DMS 273 (cell line): ENCODE data around the gene ADORA3.

Experiments used
- DNase-seq: peaks from one replicate; lab custom pipeline; 2025; ENCODE audit not compliant: unreplicated experiment; lab: John Stamatoyannopoulos, UW

The ADORA3 gene

DNA sequence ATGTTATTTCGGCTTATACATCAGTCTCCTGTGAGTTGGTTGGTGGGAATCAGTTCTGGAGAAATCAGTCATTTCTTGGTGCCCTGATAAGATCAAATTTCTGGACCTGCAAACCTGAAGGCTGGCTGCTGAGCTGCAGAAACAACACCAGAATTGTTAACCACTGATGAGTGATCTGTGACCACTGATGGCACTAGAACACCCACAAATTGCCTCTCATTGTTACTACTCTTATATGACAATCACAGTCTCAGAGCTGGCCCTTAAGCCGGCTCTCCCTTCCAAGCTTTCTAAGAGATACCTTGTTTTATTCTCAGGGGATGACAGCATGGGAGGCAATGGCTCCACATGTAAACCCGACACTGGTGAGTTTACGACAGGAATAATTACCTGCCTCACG, 27.7 kb downstream of the ADORA3 start:
- no peak for DNase-seq

DNA sequence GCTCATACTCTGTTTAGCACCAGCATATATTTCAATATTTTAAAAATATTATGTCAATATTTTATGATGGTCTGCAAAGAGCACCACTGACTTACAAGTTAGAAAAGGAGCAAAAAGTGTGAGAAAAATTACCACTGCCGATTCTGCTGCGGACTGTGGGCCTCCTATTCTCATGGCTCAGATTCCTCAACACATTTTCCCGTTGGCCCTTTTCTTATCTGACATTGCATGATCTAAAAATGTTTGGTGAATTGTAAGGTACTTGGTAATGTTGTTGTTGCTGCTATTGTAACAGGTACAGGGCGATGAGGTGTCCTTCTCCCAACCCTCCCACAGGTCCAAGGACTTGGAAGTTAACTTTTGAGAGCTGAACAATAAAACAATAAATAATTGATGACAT, 28.9 kb downstream of the ADORA3 start:
- no peak for DNase-seq

DNA sequence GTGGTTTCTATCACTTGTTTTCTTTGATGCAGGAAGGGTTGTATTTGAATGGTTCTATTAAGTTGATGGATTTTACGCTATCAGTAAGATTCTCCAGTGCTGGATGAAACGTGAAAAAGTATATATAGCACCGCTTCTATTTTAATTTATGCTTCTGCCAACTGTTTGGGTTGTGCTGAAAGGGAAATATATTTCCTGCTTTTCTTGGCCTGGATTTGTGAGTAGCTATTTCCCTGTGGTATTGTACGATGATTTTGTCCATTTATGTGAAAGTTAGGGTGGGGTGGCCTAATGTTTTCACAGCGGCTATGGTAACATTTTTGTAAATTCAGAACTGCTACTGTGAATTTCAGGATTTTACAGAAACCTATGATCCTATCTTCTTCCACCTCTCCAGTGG, 29.3 kb downstream of the ADORA3 start:
- DNase-seq, result no peak

DNA sequence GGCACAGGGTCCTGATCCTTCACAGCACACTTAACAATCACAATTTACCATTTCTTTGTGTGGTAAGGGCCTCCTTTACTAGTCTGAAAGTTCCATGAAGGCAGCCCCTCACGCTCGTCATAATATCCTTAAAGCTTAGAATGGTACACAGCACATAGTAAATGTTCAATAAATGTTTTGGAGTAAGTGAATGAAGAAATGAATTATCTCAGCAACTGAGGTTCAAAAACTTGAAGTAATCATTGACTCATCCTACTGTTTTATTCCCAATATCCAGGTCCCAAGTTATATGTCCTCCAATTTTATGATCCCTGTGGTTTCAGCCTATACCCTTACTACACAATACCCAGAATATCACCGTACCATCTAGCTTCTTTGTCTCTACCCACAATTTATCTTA, 31.9 kb downstream of the ADORA3 start:
- no peak for DNase-seq

DNA sequence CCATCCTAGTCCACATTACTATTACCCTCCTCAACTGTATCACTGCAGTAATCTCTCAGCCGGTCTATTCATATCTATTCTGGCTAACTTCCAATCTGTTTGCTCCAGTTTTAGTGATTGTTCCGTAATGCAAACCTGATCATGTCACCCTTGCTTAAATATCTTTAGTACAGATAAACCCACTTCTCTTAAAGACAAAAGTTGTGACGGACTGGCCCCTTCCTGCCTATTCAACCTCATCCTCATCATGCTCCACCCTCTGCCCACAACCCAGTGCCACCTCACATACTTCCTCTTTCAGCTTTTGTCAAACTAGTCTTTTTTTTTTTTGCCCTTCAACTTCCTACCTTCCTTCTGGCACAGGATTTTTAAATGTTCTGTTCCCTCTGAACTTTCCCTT, 32.4 kb downstream of the ADORA3 start:
- DNase-seq, result no peak

DNA sequence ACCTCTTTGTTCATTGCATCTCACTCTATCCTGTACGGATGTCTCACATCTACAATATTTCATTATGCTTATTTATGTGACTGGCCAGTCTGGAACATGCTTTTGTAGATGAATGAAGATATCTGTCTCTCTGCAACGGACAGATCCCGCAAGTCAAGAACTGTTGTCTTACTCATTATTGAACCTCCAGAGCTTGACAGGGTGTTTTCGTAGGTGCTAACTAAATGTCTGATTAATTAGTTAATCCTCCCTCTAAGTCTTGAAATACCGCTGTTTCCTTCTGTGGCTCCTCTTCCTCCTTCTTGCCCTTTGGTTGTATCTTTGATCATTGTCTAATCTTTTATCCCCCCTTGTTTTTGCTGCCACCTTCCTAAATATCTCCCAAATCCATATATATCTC, 32.8 kb downstream of the ADORA3 start:
- no peak for DNase-seq

DNA sequence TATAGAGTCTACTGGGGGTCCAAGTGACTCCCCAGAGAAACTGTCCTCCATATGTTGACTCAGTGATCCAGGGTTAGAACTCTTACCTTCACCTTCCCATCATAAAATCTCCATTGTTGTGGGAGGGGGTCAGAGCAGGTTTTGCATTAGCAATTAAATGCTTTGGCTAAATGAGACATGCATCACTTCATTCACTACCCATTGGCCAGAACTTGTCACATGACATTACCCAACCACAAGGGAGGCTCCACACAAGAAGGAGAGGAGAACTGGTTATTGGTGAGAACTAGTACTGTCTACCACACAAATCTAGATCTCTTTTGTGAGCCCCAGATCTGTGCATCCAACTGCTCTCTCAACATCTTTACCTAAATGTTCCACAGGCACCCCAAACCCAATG, 33.9 kb downstream of the ADORA3 start:
- no peak for DNase-seq

DNA sequence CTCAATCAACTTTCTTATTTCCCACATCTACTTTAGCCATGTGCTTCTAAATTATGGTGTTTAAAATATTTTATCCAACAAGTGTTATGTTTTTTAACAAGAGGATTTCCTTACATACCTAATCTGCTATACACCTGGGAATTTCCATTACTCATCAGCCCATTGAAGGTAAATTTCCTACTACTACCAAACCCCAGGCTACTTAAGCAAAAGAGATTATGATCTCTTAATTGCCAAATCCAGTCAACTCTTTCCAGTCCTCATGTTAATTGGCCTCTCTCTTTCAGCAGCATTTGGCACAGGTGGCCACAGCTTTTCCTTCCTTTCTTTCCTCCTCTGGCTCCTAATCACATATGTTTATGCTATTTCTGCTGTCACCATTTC, 34.7 kb downstream of the ADORA3 start:
- peak; percentile 9 for DNase-seq

DNA sequence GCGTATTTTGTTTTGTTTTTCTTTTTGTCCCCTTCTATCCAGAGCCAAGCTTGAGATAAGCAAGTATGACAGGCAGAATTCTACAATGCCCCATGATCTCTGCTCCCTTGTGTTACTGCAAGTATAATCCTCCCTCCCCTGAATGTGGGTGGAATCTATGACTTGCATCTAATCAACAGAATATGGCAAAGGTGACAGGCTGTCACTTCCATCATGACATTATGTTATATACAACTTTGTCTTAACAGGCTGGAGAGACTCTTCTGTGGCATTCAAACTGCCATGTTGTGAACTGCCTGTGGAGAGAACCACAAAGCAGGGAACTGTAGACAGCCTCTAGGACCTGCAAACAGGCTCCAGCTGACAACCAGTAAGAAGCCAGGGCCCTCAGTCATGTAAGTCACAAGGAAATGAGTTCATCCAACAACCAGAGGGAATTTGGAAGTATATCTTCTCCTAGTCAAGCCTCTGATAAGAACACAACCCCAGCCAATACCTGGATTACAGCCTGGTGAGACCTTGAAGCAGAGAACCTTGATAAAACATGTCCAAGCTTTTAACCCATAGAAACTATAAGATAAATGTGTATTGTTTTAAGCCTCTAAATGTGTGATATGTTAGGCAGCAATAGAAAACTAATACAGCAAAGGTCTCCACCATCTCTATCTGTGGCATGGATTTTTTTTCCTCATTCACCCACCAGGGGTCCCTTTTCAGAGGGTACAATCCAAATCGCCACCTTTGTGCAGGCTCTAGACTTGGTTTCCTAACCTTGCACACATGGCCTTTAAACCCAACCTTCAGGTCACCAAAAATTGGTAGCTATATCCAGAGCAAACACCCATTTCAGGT, 35.3 kb downstream of the ADORA3 start:
- peak; percentile 8 for DNase-seq

DNA sequence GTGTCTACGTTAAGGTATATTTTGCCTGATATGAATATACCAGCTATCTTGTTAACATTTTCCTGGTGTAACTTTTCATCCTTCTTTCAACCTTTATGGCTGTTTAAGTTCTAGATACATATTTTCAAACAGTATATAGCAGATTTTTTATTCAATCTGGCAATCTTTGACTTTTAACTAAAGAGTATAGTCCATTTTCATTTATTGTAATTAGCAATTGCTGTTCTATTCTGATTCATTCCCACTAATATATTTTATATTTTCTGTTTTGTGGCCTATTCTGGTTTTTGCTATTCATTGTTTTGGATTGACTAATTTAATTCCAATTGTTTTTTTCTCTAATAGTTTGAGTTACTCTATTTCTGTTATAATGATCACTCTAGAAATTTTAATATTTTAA, 37.0 kb downstream of the ADORA3 start:
- no peak for DNase-seq

DNA sequence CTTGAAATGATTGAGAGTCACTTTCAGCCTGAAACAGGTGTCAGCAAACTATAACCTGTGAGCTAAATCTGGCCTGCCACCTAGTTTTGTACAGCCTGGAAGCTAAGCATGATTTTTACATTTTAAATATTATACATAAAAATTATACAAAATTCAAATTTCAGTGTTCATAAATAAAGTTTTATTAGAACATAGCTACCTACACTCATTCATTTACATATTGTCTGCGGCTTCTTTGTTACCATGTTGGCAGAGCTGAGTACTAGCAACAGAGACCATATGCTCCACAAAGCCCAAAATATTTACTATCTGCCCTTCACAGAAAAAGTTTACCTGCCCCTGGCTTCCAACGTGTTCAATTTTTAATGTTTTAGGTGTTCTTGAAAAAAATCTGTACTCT, 37.7 kb downstream of the ADORA3 start:
- no peak for DNase-seq

DNA sequence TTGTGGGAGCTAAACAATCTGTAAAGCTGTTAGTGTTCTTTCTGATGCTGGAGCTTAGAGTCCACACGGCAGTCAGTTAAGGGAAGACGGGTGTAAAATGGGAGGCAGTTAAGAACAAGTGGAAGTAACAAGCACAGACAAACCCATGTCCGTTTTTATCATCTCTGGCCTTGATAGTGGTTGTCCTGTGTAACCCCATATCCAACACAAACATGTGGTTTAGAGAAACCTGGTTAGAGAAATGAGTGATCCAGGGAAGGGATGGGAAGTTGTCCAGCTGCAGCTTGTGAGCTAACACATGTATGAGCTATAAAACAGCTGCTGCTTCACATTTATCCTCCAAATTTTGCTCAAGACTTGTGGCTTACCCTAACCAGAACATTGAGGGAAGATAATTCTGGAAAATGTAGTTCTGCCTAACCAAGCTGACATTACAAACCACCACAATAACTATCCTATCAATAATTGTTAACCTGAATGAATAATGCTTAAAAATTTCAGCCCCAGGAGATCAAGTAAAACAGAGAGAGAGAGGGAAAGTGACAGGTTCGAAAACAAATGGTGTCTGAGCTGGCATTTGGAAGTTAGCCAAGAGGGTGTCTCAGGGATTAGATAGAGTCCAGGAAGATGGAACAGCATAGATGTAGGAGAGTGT, 40.3 kb downstream of the ADORA3 start:
- DNase-seq, result peak; percentile 38

DNA sequence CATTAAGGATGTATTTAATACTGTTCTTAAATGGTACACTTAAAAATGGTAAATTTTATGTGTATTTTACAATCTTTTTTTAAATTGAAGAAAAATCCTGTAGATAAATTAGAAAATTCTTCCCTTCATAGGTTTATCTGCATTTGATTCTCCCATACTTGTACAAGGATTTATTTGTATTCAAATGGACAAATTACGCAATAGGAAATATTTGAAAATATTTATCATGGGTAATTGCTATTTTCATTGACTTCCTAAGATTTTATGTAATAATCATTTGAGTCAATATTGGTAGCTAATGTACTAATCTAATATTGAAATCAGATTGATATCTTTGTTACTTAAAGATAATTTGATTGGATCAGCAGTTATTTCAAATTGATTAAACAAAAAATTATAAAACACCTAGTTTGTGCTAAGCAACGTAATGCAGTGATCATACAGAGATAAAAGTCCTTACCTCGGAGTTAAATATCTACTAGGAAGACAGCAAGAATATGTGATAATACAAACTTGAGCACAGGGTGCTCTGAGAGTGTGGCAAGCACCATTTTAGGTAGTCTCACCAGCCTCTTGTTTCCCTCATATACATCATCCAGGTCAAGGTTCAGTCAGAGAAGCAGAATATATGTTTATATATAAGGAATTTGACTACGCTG, 40.9 kb downstream of the ADORA3 start:
- DNase-seq, result no peak

DNA sequence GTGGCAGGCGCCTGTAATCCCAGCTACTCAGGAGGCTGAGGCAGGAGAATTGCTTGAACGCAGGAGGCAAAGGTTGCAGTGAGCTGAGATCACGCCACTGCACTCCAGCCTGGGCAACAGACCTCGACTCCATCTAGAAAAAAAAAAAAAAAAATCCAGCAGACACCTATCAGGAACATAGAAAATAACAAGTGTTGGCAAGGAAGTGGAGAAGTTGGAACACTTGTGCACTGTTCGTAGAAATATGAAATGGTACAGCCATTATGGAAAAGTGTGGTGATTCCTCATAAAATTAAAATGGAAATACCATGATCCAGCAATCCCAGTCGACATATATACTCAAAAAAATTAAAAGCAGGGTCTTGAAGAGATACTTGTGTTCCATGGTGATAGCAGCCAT, 41.7 kb downstream of the ADORA3 start:
- no peak for DNase-seq

DNA sequence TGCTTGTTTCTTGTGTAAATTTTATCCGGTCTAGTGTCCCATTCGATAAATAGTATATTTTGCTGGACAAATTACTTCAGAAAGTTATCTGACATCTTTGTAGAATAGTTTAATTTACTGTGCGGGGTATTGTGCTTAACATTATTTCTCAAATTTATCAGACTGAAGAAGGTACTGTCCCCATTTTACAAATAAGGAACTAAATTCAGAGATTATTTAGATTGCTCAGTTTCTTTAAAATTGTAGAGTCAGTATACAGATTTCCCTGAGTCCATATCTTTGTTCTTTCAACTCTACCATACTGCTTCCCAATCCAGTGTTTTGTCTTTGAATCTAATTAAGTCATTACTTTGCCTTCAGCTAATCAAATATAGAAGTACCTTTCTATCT, 47.8 kb downstream of the ADORA3 start:
- DNase-seq, result no peak

DNA sequence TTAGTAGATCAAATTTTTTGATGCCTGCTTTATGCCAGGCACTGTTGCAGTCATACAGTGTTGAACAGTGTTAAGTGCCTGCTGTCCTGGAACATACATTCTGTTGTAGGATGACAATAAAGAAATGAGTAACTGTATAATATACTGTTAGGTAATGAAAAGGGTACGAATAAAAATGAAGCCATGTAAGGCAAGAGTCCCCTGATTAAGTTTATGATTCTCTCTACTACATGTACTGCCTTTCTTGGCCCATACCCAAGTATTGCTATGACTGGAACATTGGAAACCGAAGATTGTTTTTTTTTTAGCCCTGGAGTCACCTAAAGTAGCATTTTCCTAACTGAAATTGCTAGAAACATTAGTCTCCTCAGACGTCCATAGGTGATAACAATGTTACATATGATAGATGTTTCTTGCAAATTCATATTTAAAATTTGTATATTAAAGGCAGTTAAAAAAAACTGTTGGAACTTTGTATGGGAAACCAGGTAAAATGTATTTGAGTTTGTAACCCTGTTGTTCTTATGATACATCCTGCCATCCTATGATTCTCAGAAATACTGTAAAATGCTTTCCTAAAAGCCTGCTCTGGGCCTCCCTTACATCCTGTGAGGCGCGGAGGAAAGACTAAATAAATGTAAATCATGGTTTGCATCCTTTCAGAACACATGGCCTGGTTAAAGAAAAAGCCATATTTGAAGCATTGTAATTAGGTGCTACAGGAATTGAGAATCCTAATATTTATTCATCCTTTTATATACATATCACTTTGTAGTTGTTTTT, 48.4 kb downstream of the ADORA3 start:
- no peak for DNase-seq

DNA sequence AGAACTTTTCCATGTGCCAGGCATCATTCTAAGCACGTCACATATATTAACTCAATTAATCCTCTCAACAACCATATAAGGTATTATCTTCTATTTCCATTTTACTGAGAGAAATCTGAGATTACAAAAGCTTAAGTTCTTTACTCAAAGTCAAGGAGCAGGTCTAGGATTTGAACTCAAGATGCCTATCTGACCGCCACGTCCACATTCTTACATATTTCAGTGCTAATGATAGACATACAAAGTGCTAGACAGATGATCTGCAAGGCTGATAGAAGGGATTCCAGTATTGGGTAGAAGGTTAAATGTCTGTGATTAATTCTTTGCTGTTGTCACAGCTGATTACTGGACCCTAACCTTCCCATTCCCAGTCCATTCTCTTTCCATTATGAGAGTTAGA, 49.7 kb downstream of the ADORA3 start:
- no peak for DNase-seq

DNA sequence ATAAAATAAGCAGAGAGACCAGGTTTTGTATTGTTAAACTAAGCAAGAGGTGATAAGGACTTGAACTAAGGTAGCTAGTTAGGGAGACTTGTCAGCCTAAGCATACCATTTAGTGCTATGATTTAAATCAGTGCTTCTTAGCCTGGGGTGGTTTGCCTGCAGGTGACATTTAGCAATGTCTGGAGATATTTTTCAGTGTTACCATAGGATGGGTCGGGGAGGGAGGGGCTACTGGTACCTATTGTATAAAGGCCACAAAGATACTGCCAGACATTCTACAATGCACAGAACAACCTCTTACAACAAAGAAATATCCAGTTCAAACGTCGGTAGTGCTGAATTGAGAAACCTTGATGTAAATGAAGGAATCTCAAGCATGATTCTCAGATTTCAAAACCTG, 50.9 kb downstream of the ADORA3 start:
- DNase-seq, result no peak

DNA sequence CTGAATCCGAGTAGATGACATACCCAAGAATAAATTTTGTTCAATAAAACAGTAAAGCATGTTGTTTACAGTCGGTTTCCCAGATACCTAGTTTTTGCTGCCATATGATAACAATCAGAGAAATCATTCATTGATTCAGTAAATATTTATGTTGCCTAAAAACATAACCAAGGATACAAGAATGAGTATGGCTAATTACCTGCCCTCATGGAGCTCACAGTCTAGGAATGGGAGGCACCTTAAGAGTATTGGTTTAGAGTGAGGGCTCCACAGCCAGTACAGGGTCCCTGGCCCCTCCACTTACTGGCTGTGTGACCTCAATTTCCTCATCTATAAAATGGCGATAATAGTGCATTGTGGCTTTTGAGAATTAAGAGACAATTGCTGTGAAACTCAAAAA, 53.2 kb downstream of the ADORA3 start:
- no peak for DNase-seq

DNA sequence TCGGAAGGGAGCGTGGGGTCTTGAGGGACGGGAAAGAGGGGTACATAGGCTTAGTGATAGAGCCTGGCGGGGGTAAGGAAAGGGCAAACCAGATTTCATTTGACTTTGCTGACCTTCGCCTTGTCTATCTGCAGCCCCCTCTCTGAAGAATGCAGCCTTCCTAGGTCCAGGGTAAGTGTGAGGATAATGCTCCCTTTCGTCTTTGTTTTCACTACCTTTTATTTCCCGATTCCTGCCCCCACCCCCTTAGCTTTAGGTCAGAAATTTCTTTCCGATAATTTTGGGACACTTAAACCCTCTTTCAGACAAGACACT, 53.8 kb downstream of the ADORA3 start:
- no peak for DNase-seq
